Glutamatergic neuron (in vitro differentiated cells): ENCODE measurements around the gene PLCL1. TPM values are rescaled to one million over a fixed set of nuclear protein-coding genes. Genes with fewer than 3 reads are reported as not detected.
A peak's percentile ranks its signal among the peaks of the same experiment; 100 is the strongest.

ENCODE experiments used
- DNase-seq: peaks from one replicate; pipeline ENCODE4 v3.0.0; 2022
- H3K27ac Mint-ChIP-seq: one replicate; pipeline ENCODE4 v1.8.0; 2020; ENCODE audit warnings: mild to moderate bottlenecking, mixed read lengths, inconsistent platforms; ENCODE audit not compliant: unreplicated experiment
- H3K27me3 Mint-ChIP-seq: one replicate; pipeline ENCODE4 v1.8.0; 2020; ENCODE audit warnings: mild to moderate bottlenecking, moderate library complexity, mixed read lengths, inconsistent platforms; ENCODE audit not compliant: unreplicated experiment
- H3K36me3 Mint-ChIP-seq: one replicate; pipeline ENCODE4 v1.8.0; 2020; ENCODE audit warnings: mild to moderate bottlenecking, mixed read lengths, inconsistent platforms; ENCODE audit not compliant: unreplicated experiment
- H3K4me1 Mint-ChIP-seq: one replicate; pipeline ENCODE4 v1.8.0; 2020; ENCODE audit warnings: mild to moderate bottlenecking, low read depth, mixed read lengths, inconsistent platforms; ENCODE audit not compliant: unreplicated experiment
- H3K4me3 Mint-ChIP-seq: one replicate; pipeline ENCODE4 v1.8.0; 2020; ENCODE audit warnings: mild to moderate bottlenecking, mixed read lengths, inconsistent platforms; ENCODE audit not compliant: unreplicated experiment
- H3K9me3 Mint-ChIP-seq: one replicate; pipeline ENCODE4 v1.8.0; 2020; ENCODE audit warnings: mild to moderate bottlenecking, moderate library complexity, mixed read lengths, inconsistent platforms; ENCODE audit not compliant: unreplicated experiment
- total RNA-seq: library from RNA; stranded (reverse); fragmentation: NEBNext Ultra II Directional; extraction: Animal tissue kit (Norgen Biotek cat#: 25700); gene quantifications from one replicate; pipeline ENCODE4 v1.2.1, GENCODE V29; 2021; ENCODE audit not compliant: unreplicated experiment
- TF ChIP-seq, protein P1 (sequence below): fragments of 200-600 bp; sonication (generic); IDR thresholded peaks from one replicate; pipeline ENCODE4 v1.5.0; 2021; ENCODE audit not compliant: partially characterized antibody, unreplicated experiment

The PLCL1 gene
- total RNA-seq, 1 donor from 2014 or later: 28.8 TPM

GRCh38 chr2:198097630-198098029 is 293.2 kb downstream of the PLCL1 start:
- Mint-ChIP-seq H3K27me3 (peaks cover 2% of the 10 kb centered on the region), H3K36me3 (peaks cover 4% of the 10 kb centered on the region), H3K9me3 (peaks cover 4% of the 10 kb centered on the region), H3K4me1 (peaks cover 8% of the 10 kb centered on the region), H3K4me3 (no peak overlapping the region), H3K27ac (no peak overlapping the region)
- TF ChIP-seq, protein P1, sequence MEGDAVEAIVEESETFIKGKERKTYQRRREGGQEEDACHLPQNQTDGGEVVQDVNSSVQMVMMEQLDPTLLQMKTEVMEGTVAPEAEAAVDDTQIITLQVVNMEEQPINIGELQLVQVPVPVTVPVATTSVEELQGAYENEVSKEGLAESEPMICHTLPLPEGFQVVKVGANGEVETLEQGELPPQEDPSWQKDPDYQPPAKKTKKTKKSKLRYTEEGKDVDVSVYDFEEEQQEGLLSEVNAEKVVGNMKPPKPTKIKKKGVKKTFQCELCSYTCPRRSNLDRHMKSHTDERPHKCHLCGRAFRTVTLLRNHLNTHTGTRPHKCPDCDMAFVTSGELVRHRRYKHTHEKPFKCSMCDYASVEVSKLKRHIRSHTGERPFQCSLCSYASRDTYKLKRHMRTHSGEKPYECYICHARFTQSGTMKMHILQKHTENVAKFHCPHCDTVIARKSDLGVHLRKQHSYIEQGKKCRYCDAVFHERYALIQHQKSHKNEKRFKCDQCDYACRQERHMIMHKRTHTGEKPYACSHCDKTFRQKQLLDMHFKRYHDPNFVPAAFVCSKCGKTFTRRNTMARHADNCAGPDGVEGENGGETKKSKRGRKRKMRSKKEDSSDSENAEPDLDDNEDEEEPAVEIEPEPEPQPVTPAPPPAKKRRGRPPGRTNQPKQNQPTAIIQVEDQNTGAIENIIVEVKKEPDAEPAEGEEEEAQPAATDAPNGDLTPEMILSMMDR: no peak
- no peak for DNase-seq

DNA sequence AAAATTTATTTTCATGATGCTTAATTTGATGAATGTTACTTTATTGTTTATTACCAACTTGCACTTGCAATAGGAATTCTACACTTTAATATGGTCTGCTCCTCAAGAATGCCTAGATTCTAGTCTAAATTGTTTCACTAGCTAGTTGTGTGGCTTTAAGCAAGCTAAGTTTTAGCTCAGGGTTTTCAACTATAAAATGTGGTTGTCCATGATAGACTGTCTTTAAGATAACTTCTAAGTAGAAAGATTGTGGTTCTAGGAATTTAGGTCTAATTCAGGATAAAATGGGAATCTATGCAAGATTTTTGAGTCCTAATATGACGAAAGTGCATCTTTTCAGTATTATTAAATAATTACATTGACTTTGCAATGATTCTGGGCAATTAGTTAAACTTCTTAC is 294.0 kb downstream of the PLCL1 start:
- H3K36me3 Mint-ChIP-seq: peaks cover 4% of the 10 kb centered on the region
- no peak overlapping the region for H3K27ac Mint-ChIP-seq
- DNase-seq: no peak
- peaks cover 2% of the 10 kb centered on the region for H3K27me3 Mint-ChIP-seq
- peaks cover 8% of the 10 kb centered on the region for H3K4me1 Mint-ChIP-seq
- peaks cover 4% of the 10 kb centered on the region for H3K9me3 Mint-ChIP-seq
- TF ChIP-seq, protein P1: no peak
- no peak overlapping the region for H3K4me3 Mint-ChIP-seq

DNA sequence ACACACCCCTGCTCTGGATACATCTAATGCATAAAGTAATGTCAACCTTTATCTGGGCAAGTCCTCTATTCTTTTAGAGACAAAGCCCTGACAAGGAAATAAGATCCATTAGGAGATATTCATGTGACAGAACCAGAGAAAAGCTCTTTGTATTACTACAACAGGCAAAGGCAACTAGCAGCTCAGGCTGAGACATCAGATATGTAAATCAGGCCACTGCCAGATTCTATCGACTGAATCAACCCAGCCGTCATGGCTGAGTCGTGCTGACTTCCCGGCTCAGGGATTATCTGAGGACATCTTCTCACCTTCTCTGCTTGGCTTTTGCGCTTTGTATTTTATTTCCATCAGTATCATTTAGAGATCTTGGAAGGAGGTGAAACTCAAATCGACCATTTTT is 294.5 kb downstream of the PLCL1 start:
- Mint-ChIP-seq H3K27me3 (peaks cover 2% of the 10 kb centered on the region), H3K9me3 (peaks cover 4% of the 10 kb centered on the region), H3K36me3 (peaks cover 4% of the 10 kb centered on the region), H3K27ac (no peak overlapping the region), H3K4me3 (no peak overlapping the region), H3K4me1 (peaks cover 8% of the 10 kb centered on the region)
- TF ChIP-seq, protein P1: no peak
- DNase-seq: peak; percentile 39

DNA sequence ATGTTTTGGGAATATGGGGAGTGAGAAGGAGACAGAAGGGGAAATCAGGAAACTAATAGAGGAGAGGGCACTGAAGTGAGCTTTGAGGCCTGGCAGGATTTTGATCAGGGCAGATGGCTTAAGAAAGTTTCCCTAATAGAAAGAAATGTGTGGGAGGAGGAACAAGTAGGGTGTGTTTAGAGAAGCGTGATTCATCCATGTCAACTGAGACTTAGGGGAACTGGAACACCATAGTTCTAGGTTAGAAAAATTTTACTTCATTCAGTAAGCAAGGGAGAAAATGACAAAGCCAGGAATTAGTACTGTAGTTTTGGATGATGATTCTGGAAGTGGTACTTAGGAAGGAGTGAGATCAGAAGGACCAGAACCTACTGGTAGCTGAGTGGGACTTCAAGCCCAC is 296.0 kb downstream of the PLCL1 start:
- H3K4me1 Mint-ChIP-seq: peaks cover 3% of the 10 kb centered on the region
- DNase-seq: no peak
- TF ChIP-seq, protein P1: no peak
- H3K9me3 Mint-ChIP-seq: peaks cover 5% of the 10 kb centered on the region
- no peak overlapping the region for H3K27ac Mint-ChIP-seq
- H3K27me3 Mint-ChIP-seq: no peaks in the 10 kb centered on the region
- H3K36me3 Mint-ChIP-seq: peaks cover 4% of the 10 kb centered on the region
- no peak overlapping the region for H3K4me3 Mint-ChIP-seq

DNA sequence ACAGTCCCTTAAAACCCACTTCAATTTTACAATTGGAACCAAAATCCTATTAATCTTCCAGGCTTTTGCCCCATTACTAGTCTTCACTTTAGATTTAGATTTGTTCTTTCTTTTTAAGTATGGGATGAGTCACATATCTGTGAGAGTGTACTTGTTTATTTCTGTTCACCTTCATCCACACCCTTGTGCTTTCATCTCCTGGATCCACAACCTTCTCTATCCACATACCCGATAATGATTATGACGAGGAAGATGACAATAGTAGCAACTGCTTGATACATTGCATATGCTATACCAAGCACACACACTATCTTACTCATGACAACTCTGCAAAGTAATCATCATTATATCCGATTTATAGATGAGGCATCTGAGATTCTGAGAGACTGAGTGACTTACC is 297.3 kb downstream of the PLCL1 start:
- Mint-ChIP-seq H3K36me3 (peaks cover 9% of the 10 kb centered on the region), H3K27me3 (no peaks in the 10 kb centered on the region), H3K4me3 (no peak overlapping the region), H3K9me3 (peaks cover 7% of the 10 kb centered on the region), H3K4me1 (peaks cover 3% of the 10 kb centered on the region), H3K27ac (no peak overlapping the region)
- TF ChIP-seq, protein P1: no peak
- DNase-seq: no peak
